HFFc6 (cell line): Measurements from ENCODE around the gene AGER. TPM values are rescaled to one million over a fixed set of nuclear protein-coding genes. Genes with fewer than 3 reads are reported as not detected.
A peak's percentile ranks its signal among the peaks of the same experiment; 100 is the strongest.

Source experiments
- DNase-seq: peaks from one replicate; pipeline ENCODE4 v3.0.0-alpha.2; 2018
- H3K27ac Mint-ChIP-seq: 2 replicates; pipeline ENCODE4 v1.8.0; 2020; ENCODE audit warnings: mild to moderate bottlenecking, mixed read lengths
- H3K27me3 Mint-ChIP-seq: 2 replicates; pipeline ENCODE4 v1.8.0; 2021; ENCODE audit warnings: mild to moderate bottlenecking, moderate library complexity, mixed read lengths; ENCODE audit not compliant: insufficient read depth
- H3K36me3 Mint-ChIP-seq: 2 replicates; pipeline ENCODE4 v1.8.0; 2021; ENCODE audit warnings: low read depth, mixed read lengths
- H3K4me1 Mint-ChIP-seq: 2 replicates; pipeline ENCODE4 v1.8.0; 2020; ENCODE audit warnings: low read depth, mixed read lengths
- H3K4me3 Mint-ChIP-seq: 2 replicates; pipeline ENCODE4 v1.8.0; 2020; ENCODE audit warnings: mild to moderate bottlenecking, moderate library complexity, mixed read lengths
- H3K9me3 Mint-ChIP-seq: 2 replicates; pipeline ENCODE4 v1.8.0; 2020; ENCODE audit warnings: mild to moderate bottlenecking, mixed read lengths
- CTCF ChIP-seq: fragments of 200-600 bp; sonication (generic); IDR thresholded peaks from 2 replicates; pipeline ENCODE4 v1.5.0; 2021; ENCODE audit warnings: antibody characterized with exemption, mild to moderate bottlenecking
- total RNA-seq, 6 experiments: library from RNA; stranded (reverse); fragmentation: NEBNext Ultra II Directional; extraction: Animal tissue kit (Norgen Biotek cat#: 25700); gene quantifications; 2 replicates in 1 of 6; 3 replicates in 5 of 6; pipeline ENCODE4 v1.2.3, GENCODE V29; 2021

AGER gene
- total RNA-seq, 6 experiments from 2014 or later: 6.2 to 7.6 (median 6.5) TPM

GRCh38 chr6:32174416-32174815, 9.6 kb downstream of the AGER start:
- TF ChIP-seq CTCF: no peak
- Mint-ChIP-seq H3K4me3 (peak overlapping the region; percentile 96), H3K27me3 (peaks cover 3% of the 10 kb centered on the region; the same call in 1 of the 2 replicates), H3K36me3 (peaks cover 27% of the 10 kb centered on the region), H3K27ac (no peak overlapping the region), H3K9me3 (no peaks in the 10 kb centered on the region), H3K4me1 (peaks cover 77% of the 10 kb centered on the region)
- no peak for DNase-seq

- Mint-ChIP-seq H3K9me3 (no peaks in the 10 kb centered on the region), H3K4me1 (peaks cover 80% of the 10 kb centered on the region), H3K27me3 (peaks cover 7% of the 10 kb centered on the region), H3K4me3 (no peak overlapping the region; the same call in 1 of the 2 replicates), H3K27ac (0 out of 2 replicates have a peak overlapping the region, but pooled peaks have one; percentile 3), H3K36me3 (peaks cover 28% of the 10 kb centered on the region)
- no peak for TF ChIP-seq CTCF
- no peak for DNase-seq
Measured at GRCh38 chr6:32173051-32173727, 10.9 kb downstream of the AGER start.

- peaks cover 7% of the 10 kb centered on the region for H3K27me3 Mint-ChIP-seq
- DNase-seq: no peak
- TF ChIP-seq CTCF: no peak
- H3K4me1 Mint-ChIP-seq: peaks cover 67% of the 10 kb centered on the region
- H3K4me3 Mint-ChIP-seq: no peak overlapping the region
- peaks cover 34% of the 10 kb centered on the region for H3K36me3 Mint-ChIP-seq
- no peaks in the 10 kb centered on the region for H3K9me3 Mint-ChIP-seq
- H3K27ac Mint-ChIP-seq: peak overlapping the region; percentile 21; the same call in 1 of the 2 replicates
Measured at GRCh38 chr6:32171234-32171633, 12.8 kb downstream of the AGER start.

- peaks cover 7% of the 10 kb centered on the region for H3K27me3 Mint-ChIP-seq
- no peak for DNase-seq
- no peaks in the 10 kb centered on the region for H3K9me3 Mint-ChIP-seq
- H3K4me1 Mint-ChIP-seq: peaks cover 64% of the 10 kb centered on the region
- peaks cover 34% of the 10 kb centered on the region for H3K36me3 Mint-ChIP-seq
- H3K4me3 Mint-ChIP-seq: no peak overlapping the region
- H3K27ac Mint-ChIP-seq: peak overlapping the region; percentile 49
- TF ChIP-seq CTCF: no peak
Measured at GRCh38 chr6:32170294-32170693, 13.8 kb downstream of the AGER start.

GRCh38 chr6:32168807-32169591, 15.1 kb downstream of the AGER start:
- Mint-ChIP-seq H3K27me3 (peaks cover 9% of the 10 kb centered on the region), H3K4me3 (no peak overlapping the region), H3K9me3 (no peaks in the 10 kb centered on the region), H3K4me1 (peaks cover 52% of the 10 kb centered on the region), H3K27ac (peak overlapping the region; percentile 61), H3K36me3 (peaks cover 34% of the 10 kb centered on the region)
- DNase-seq: no peak
- no peak for TF ChIP-seq CTCF
